Left lung (tissue), 10 donors: ENCODE measurements around the gene M1AP. TPM values are rescaled to one million over a fixed set of nuclear protein-coding genes. Genes with fewer than 3 reads are reported as not detected.

Source experiments
- ATAC-seq: fragments of 200-7000 bp; cut with Tn5 transposase; one replicate; pipeline ENCODE4 v1.9.1; 2020; ENCODE audit warnings: moderate library complexity
- DNase-seq, 4 donors: peaks; one replicate each; pipeline ENCODE4 v3.0.0-alpha.2; 2013 to 2020
- H3K27ac ChIP-seq, 2 donors: fragments of 200-600 bp; sonication (generic) in 1 of 2; one replicate each; pipeline versions ENCODE4 v1.5.0 to v1.8.0; 2020 to 2021
- H3K27me3 ChIP-seq, 2 donors: fragments of 200-600 bp; sonication (generic) in 1 of 2; one replicate each; pipeline versions ENCODE4 v1.5.0 to v1.8.0; 2020 to 2021
- H3K36me3 ChIP-seq, 2 donors: fragments of 200-600 bp; sonication (generic) in 1 of 2; one replicate each; pipeline versions ENCODE4 v1.5.0 to v1.8.0; 2020 to 2021
- H3K4me1 ChIP-seq, 2 donors: fragments of 200-600 bp; one replicate each; pipeline ENCODE4 v1.8.0; 2021
- H3K4me3 ChIP-seq, 2 donors: fragments of 200-600 bp; sonication (generic) in 1 of 2; one replicate each; pipeline versions ENCODE4 v1.5.0 to v1.8.0; 2020 to 2021; ENCODE audit warnings: mild to moderate bottlenecking in 1 of 2
- H3K9me3 ChIP-seq, 2 donors: fragments of 200-600 bp; sonication (generic) in 1 of 2; one replicate each; pipeline versions ENCODE4 v1.5.0 to v1.8.0; 2020 to 2021
- CTCF ChIP-seq, 2 donors: fragments of 200-600 bp; sonication (generic) in 1 of 2; IDR thresholded peaks; one replicate each; pipeline versions ENCODE4 v1.5.0 to v1.8.0; 2021; ENCODE audit warnings: antibody characterized with exemption in 2 of 2
- intact Hi-C, 2 donors: fragments of 100-400 bp; cut with DNase I; formaldehyde crosslinking; loops; one replicate each; pipeline versions ENCODE4 v1.11.2 to v1.14.2; 2022
- polyA plus RNA-seq, 6 donors: library from polyadenylated mRNA; unstranded; fragments of 120-200 nt; gene quantifications; one replicate each; pipeline ENCODE4 v1.2.1, GENCODE V29; 2013; ENCODE audit not compliant: insufficient read length in 6 of 6
- total RNA-seq, 2 donors: library from RNA; stranded (reverse); fragmentation: NEBNext Ultra II Directional; extraction: Animal tissue kit (Norgen Biotek cat#: 25700); gene quantifications; one replicate each; pipeline ENCODE4 v1.2.1, GENCODE V29; 2021
- donor health status: DM: no; HTN: yes; CAD: no.
- donor health status: DM: no; HTN: no; CAD: no.

M1AP gene
- total and polyA plus RNA-seq, 8 donors = 0.14 to 1.1 (median 0.36) TPM

GRCh38 chr2:74673826-74674528 lies 25.8 kb upstream of the M1AP start:
- no peaks in the 10 kb centered on the region for H3K9me3 ChIP-seq
- ATAC-seq = no peak

GRCh38 chr2:74671479-74671878 lies 23.3 kb upstream of the M1AP start:
- no peak overlapping the region for H3K27ac ChIP-seq
- H3K27me3 ChIP-seq = no peaks in the 10 kb centered on the region
- no peak for TF ChIP-seq CTCF (IDR thresholded peaks at IDR 0.05)
- H3K4me1 ChIP-seq = no peaks in the 10 kb centered on the region
- peaks cover 0 to 18% of the 10 kb centered on the region in 2 donors for H3K36me3 ChIP-seq
- ATAC-seq = no peak
- no peaks in the 10 kb centered on the region for H3K9me3 ChIP-seq
- no peak for DNase-seq
- intact Hi-C loops = no loop called here
- H3K4me3 ChIP-seq = no peak overlapping the region

More at GRCh38 chr2:74673826-74674528, 25.8 kb upstream of the M1AP start:
- H3K4me3 ChIP-seq = no peak overlapping the region
- H3K36me3 ChIP-seq = peaks cover 0 to 22% of the 10 kb centered on the region in 2 donors
- DNase-seq = no peak
- no peak for TF ChIP-seq CTCF (IDR thresholded peaks at IDR 0.05)
- intact Hi-C loops = no loop called here
- H3K4me1 ChIP-seq = no peaks in the 10 kb centered on the region
- no peaks in the 10 kb centered on the region for H3K27me3 ChIP-seq
- H3K27ac ChIP-seq = no peak overlapping the region

- Histone ChIP-seq H3K36me3 (peaks cover 0 to 6% of the 10 kb centered on the region in 2 donors), H3K27ac (no peak overlapping the region), H3K27me3 (no peaks in the 10 kb centered on the region), H3K9me3 (no peaks in the 10 kb centered on the region), H3K4me3 (no peak overlapping the region), H3K4me1 (no peaks in the 10 kb centered on the region)
- intact Hi-C loops = no loop called here
- no peak for ATAC-seq
- no peak for TF ChIP-seq CTCF (IDR thresholded peaks at IDR 0.05)
- DNase-seq = no peak
Measured at GRCh38 chr2:74670263-74670662, 22.1 kb upstream of the M1AP start.

GRCh38 chr2:74668087-74668486 lies 20.0 kb upstream of the M1AP start:
- DNase-seq = no peak
- Histone ChIP-seq H3K9me3 (no peaks in the 10 kb centered on the region), H3K4me1 (no peaks in the 10 kb centered on the region), H3K27ac (no peak overlapping the region), H3K27me3 (no peaks in the 10 kb centered on the region), H3K4me3 (no peak overlapping the region), H3K36me3 (no peaks in the 10 kb centered on the region)
- intact Hi-C loops = no loop called here
- TF ChIP-seq CTCF (IDR thresholded peaks at IDR 0.05) = no peak
- no peak for ATAC-seq

DNA sequence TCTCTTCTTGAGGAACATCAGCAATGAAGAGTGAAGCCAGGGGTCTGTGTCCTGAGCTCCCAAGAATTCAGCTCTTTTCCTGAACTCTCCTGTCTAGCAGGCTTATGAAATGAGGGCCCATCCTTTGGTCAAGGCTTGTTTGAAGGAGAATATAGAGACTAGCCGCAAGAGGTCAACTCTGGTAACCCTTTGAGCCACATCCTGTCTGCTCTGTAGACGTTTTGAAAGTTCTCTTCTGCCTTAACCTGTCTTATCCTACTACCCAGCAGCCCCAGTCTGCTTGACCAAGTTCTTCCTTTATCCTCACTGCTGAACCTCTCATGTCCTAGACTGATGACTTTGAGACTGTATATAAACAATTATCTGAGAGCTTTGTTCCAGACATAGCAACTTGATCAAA lies 11.3 kb upstream of the M1AP start:
- no peaks in the 10 kb centered on the region for H3K36me3 ChIP-seq
- intact Hi-C loops = no loop called here
- no peaks in the 10 kb centered on the region for H3K9me3 ChIP-seq
- H3K4me3 ChIP-seq = no peak overlapping the region
- peaks cover 0 to 10% of the 10 kb centered on the region in 2 donors for H3K4me1 ChIP-seq
- no peak for TF ChIP-seq CTCF (IDR thresholded peaks at IDR 0.05)
- peaks cover 0 to 20% of the 10 kb centered on the region in 2 donors for H3K27me3 ChIP-seq
- no peak for DNase-seq
- no peak for ATAC-seq
- no peak overlapping the region for H3K27ac ChIP-seq
